OCI-LY7 (cell line): ENCODE data around the gene ZNF672. TPM values are rescaled to one million over a fixed set of nuclear protein-coding genes. Genes with fewer than 3 reads are reported as not detected.

Experiments
- BruUV-seq: library from RNA; stranded (reverse); fragments of 400-500 nt; replicated peaks from 2 replicates; lab custom pipeline; 2021; lab: Mats Ljungman, UMichigan
- CTCF ChIA-PET: fragments of 300-600 bp; sonication (Branson Sonifier 250); formaldehyde crosslinking; loops from one replicate; lab custom pipeline; 2022; ENCODE audit warnings: antibody characterized with exemption; ENCODE audit not compliant: unreplicated experiment; lab: Charles Lee
- POLR2A ChIA-PET: fragments of 300-600 bp; sonication (Branson Sonifier 250); formaldehyde crosslinking; loops from one replicate; lab custom pipeline; 2022; ENCODE audit warnings: antibody characterized with exemption; lab: Charles Lee
- DNase-seq: peaks from one replicate; pipeline ENCODE4 v3.0.0-alpha.2; 2015; ENCODE audit warnings: low spot score
- H2AFZ ChIP-seq: fragments of 200-600 bp; sonication (generic), shearing (Covaris generic); 2 replicates; pipeline ENCODE4 v1.6.1; 2014; ENCODE audit warnings: mild to moderate bottlenecking, antibody characterized with exemption, low read length, moderate library complexity
- H3K27ac ChIP-seq: fragments of 200-600 bp; sonication (generic); 2 replicates; pipeline ENCODE4 v1.5.1; 2014; ENCODE audit warnings: mixed run types, low read depth, mild to moderate bottlenecking, moderate library complexity, low read length, inconsistent platforms; ENCODE audit not compliant: poor library complexity, severe bottlenecking
- H3K36me3 ChIP-seq: fragments of 200-600 bp; sonication (generic); 2 replicates; pipeline ENCODE4 v1.6.1; 2014; ENCODE audit warnings: mild to moderate bottlenecking, antibody characterized with exemption, low read length, moderate library complexity, mixed read lengths; ENCODE audit not compliant: insufficient read depth
- H3K4me1 ChIP-seq: fragments of 200-600 bp; sonication (generic); 2 replicates; pipeline ENCODE4 v1.5.1; 2014; ENCODE audit warnings: mild to moderate bottlenecking, low read length; ENCODE audit not compliant: insufficient read depth, poor library complexity, severe bottlenecking
- H3K4me2 ChIP-seq: fragments of 200-600 bp; sonication (generic); 2 replicates; pipeline ENCODE4 v1.6.1; 2014; ENCODE audit warnings: mild to moderate bottlenecking, low read length
- H3K4me3 ChIP-seq: fragments of 200-600 bp; sonication (generic); 2 replicates; pipeline ENCODE4 v1.5.1; 2014; ENCODE audit warnings: mild to moderate bottlenecking, low read depth, low read length; ENCODE audit not compliant: poor library complexity, severe bottlenecking
- H3K79me2 ChIP-seq: fragments of 200-600 bp; sonication (generic); 2 replicates; pipeline ENCODE4 v1.6.1; 2016; ENCODE audit warnings: low read depth, mild to moderate bottlenecking, low read length, moderate library complexity, mixed read lengths; ENCODE audit not compliant: insufficient read depth
- H3K9me2 ChIP-seq: fragments of 200-600 bp; sonication (generic); 2 replicates; pipeline ENCODE4 v1.6.1; 2016; ENCODE audit warnings: mild to moderate bottlenecking, low read length, mixed read lengths; ENCODE audit not compliant: insufficient read depth
- H3K9me3 ChIP-seq: fragments of 200-600 bp; sonication (generic); 2 replicates; pipeline ENCODE4 v1.6.1; 2014; ENCODE audit warnings: mild to moderate bottlenecking, mixed run types, low read length, mixed read lengths
- H4K20me1 ChIP-seq: fragments of 200-600 bp; sonication (generic); 2 replicates; pipeline ENCODE4 v1.6.1; 2014; ENCODE audit warnings: mild to moderate bottlenecking, antibody characterized with exemption, low read length, moderate library complexity, mixed read lengths; ENCODE audit not compliant: insufficient read depth
- EZH2phosphoT487 ChIP-seq: fragments of 200-600 bp; sonication (generic); IDR thresholded peaks from 2 replicates; pipeline ENCODE4 v1.6.1; 2018; ENCODE audit warnings: low read depth, borderline replicate concordance, mild to moderate bottlenecking, mixed run types, antibody characterized with exemption, low read length, moderate library complexity, mixed read lengths
- intact Hi-C: fragments of 100-400 bp; cut with micrococcal nuclease; formaldehyde crosslinking; loops from one replicate; pipeline ENCODE4 v1.10.0; 2022; ENCODE audit not compliant: unreplicated experiment
- total RNA-seq, 2 experiments: library from RNA; depleted of rRNA in 1 of 2; stranded (reverse); fragments of >200 nt in 1 of 2; shearing (Covaris generic) in 1 of 2; gene quantifications; 2 replicates each; pipeline ENCODE4 v1.2.3, GENCODE V29; 2014 to 2022
- TF ChIP-seq, protein P1 (sequence below): fragments of 200-600 bp; sonication (generic); conservative IDR thresholded peaks from 2 replicates; pipeline ENCODE4 v1.5.1; 2014; ENCODE audit warnings: mild to moderate bottlenecking, antibody characterized with exemption, low read length, moderate library complexity, mixed read lengths

ZNF672 gene
- total RNA-seq, 2 experiments from 2014 or later = 52.7 to 56.1 TPM

DNA sequence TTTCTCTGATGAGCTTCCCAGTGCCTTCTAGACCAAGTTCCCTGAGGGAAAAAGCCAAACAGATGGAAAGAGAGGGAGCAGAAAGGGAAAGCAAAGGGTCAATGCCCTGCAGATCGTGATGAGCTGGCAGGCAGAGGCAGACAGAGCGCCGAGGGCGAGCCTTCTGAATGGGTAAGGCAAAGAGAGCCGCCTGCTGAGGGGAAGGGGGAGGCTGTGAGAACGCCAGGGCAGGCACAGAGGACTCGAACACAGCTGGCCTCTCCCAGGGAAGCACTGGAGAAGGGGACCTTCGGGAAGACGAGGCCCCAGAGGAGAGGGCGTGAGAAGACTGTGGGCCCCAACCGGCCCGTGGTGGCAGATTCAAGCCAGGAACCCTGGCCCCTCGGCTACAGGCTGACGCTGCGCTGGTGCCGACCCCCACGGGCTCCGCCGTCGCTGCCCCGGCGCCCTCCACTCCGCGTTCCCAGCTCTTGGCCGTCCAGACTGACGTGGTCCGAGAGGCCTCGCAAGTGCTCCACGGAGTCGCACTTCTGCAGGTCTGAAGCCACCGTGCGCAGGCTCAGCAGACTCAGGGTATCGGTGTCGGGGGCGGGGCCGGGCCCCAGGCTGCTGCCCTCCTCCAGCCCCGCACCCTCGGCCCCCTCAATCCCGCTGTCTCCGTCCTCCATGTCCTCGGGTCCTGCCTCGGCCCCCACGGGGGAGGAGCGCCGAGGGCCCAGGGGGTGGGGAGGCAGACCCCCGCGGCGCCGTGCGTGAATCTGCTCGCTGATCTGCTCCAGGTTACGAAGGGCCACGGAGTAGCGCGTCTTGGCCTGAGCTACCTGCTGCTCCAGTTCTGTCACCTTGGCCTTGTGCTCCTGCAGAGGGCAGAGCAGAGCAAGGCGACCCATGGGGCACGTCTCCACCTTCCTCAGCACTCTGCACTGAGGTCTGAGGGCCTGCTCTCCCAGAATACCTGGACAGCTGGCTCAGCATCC is 26.2 kb upstream of the ZNF672 start:
- no peak for DNase-seq
- BruUV-seq = no TSS peak
- no peaks in the 10 kb centered on the region for H3K9me2 ChIP-seq
- H3K79me2 ChIP-seq = no peaks in the 10 kb centered on the region
- no peak overlapping the region for H3K27ac ChIP-seq
- ChIA-PET CTCF (no interaction called here), POLR2A (no interaction called here)
- no peak for TF ChIP-seq EZH2phosphoT487
- TF ChIP-seq, protein P1, sequence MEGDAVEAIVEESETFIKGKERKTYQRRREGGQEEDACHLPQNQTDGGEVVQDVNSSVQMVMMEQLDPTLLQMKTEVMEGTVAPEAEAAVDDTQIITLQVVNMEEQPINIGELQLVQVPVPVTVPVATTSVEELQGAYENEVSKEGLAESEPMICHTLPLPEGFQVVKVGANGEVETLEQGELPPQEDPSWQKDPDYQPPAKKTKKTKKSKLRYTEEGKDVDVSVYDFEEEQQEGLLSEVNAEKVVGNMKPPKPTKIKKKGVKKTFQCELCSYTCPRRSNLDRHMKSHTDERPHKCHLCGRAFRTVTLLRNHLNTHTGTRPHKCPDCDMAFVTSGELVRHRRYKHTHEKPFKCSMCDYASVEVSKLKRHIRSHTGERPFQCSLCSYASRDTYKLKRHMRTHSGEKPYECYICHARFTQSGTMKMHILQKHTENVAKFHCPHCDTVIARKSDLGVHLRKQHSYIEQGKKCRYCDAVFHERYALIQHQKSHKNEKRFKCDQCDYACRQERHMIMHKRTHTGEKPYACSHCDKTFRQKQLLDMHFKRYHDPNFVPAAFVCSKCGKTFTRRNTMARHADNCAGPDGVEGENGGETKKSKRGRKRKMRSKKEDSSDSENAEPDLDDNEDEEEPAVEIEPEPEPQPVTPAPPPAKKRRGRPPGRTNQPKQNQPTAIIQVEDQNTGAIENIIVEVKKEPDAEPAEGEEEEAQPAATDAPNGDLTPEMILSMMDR = 0 out of 2 replicates have a peak, but pooled peaks have one; percentile 21
- H3K9me3 ChIP-seq = no peaks in the 10 kb centered on the region
- peaks cover 35% of the 10 kb centered on the region for H3K36me3 ChIP-seq
- intact Hi-C loops = no loop called here
- no peak overlapping the region for H3K4me2 ChIP-seq
- no peaks in the 10 kb centered on the region for H3K4me1 ChIP-seq
- H4K20me1 ChIP-seq = no peaks in the 10 kb centered on the region
- no peak overlapping the region for H2AFZ ChIP-seq
- no peak overlapping the region for H3K4me3 ChIP-seq

DNA sequence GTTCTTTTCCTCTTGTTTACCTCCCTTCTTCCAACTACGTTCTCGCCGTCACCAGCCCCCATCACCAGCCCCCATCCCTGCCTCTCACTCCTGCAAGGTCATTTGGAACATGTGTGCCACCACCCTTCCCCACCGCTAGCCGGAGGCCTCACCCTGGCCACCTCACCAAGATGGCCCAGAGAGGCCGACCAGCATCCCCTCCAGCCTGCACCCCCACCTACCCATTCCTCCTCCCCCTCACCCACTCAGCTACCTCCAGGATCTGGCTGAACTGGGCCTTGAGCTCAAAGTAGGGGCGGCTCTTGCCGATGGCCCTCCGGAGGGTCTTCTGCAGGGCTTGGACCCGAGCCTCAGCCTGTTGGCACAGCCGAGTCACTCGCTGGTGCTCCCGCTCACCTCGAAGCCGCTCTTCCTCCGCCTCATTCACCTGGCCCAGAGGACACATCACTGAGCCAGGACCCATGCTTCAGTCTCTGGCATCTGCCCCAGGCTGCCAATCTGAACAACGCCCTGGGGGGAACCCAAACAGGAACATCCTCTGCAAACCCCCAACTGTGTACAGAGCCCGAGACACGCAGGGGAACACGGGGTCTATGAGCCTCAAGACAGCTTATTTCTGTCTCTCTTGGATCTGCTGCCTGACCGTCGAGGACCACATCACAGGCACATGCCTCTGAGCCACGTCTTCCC is 25.1 kb upstream of the ZNF672 start:
- peaks cover 35% of the 10 kb centered on the region for H3K36me3 ChIP-seq
- DNase-seq = no peak
- no peak for TF ChIP-seq EZH2phosphoT487
- TF ChIP-seq, protein P1 = no peak
- no peaks in the 10 kb centered on the region for H3K79me2 ChIP-seq
- no TSS peak for BruUV-seq
- H2AFZ ChIP-seq = no peak overlapping the region
- H3K9me2 ChIP-seq = no peaks in the 10 kb centered on the region
- H3K27ac ChIP-seq = no peak overlapping the region
- H4K20me1 ChIP-seq = no peaks in the 10 kb centered on the region
- ChIA-PET POLR2A (interaction anchor here (1.7 kb wide), 1 partner anchor 191 kb away, joined by 3 read pairs; no protein-coding TSS in a partner anchor), CTCF (no interaction called here)
- intact Hi-C loops = no loop called here
- H3K4me1 ChIP-seq = no peaks in the 10 kb centered on the region
- no peak overlapping the region for H3K4me2 ChIP-seq
- H3K4me3 ChIP-seq = no peak overlapping the region
- H3K9me3 ChIP-seq = no peaks in the 10 kb centered on the region
